ENCODE measurements around the gene RTTN.

DNA sequence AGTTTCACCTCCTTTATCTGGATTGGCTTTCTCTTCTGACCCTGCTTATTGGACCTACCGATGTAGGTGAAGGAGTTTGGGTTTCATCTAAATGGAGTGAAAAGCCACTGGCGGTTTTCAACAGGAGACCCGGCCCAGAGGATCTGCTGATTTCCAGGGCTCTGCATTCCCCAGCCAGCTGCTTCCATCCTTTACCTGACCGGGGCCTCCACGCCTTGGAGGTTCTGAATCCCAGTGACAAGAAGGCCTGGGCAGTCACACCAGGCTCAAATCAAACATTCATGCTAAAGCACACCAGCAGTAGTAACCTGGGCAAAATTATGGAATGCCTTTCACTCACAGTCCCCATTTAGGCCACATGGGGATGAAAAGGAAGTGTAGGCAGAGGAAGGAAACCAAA lies 30.0 kb upstream of the RTTN start:
- TF ChIP-seq, protein P1, sequence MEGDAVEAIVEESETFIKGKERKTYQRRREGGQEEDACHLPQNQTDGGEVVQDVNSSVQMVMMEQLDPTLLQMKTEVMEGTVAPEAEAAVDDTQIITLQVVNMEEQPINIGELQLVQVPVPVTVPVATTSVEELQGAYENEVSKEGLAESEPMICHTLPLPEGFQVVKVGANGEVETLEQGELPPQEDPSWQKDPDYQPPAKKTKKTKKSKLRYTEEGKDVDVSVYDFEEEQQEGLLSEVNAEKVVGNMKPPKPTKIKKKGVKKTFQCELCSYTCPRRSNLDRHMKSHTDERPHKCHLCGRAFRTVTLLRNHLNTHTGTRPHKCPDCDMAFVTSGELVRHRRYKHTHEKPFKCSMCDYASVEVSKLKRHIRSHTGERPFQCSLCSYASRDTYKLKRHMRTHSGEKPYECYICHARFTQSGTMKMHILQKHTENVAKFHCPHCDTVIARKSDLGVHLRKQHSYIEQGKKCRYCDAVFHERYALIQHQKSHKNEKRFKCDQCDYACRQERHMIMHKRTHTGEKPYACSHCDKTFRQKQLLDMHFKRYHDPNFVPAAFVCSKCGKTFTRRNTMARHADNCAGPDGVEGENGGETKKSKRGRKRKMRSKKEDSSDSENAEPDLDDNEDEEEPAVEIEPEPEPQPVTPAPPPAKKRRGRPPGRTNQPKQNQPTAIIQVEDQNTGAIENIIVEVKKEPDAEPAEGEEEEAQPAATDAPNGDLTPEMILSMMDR (conservative IDR thresholded peaks at IDR 0.05; ENCODE audit: low read depth, low read length) = no peak
- no peak for TF ChIP-seq EZH2 (IDR thresholded peaks at IDR 0.05; ENCODE audit: borderline replicate concordance, low read depth, low read length, poor library complexity, severe bottlenecking)
